K562 (cell line): Measurements from ENCODE around the gene PPY. TPM values are rescaled to one million over a fixed set of nuclear protein-coding genes. Genes with fewer than 3 reads are reported as not detected.
A peak's percentile ranks its signal among the peaks of the same experiment; 100 is the strongest.

ENCODE experiments used
- ATAC-seq: fragments of 200-7000 bp; cut with Tn5 transposase; 3 replicates; pipeline ENCODE4 v1.9.1; 2020; ENCODE audit warnings: moderate library complexity
- BruUV-seq: library from RNA; stranded (reverse); fragments of 400-500 nt; replicated peaks from 2 replicates; lab custom pipeline; 2021; lab: Mats Ljungman, UMichigan
- CTCF ChIA-PET: fragments of 300-600 bp; formaldehyde crosslinking; extraction: SDS; loops from one replicate; lab custom pipeline; 2021; ENCODE audit warnings: low intra/inter-chr PET ratio; lab: Yijun Ruan, JAX
- POLR2A ChIA-PET: fragments of 300-600, 350-650 bp; sonication (Branson Sonifier 250); formaldehyde crosslinking; extraction: SDS; loops from one replicate; lab custom pipeline; 2021; ENCODE audit warnings: antibody characterized with exemption, inconsistent platforms; lab: Yijun Ruan, JAX
- DNase-seq, 4 experiments: peaks; one replicate each; pipeline versions ENCODE4 v3.0.0 to v3.0.0-alpha.2; 2011 to 2018; ENCODE audit warnings: low spot score in 3 of 4, mixed read lengths in 3 of 4; ENCODE audit errors: extremely low read depth in 1 of 4
- FAIRE-seq: peaks from 2 replicates; lab custom pipeline; 2011; peaks lifted over from hg19 to GRCh38; lab: Jason Lieb, UNC
- H2AFZ ChIP-seq: 2 replicates; pipeline ENCODE4 v1.6.0; 2011; ENCODE audit warnings: low read depth, low read length, control low read depth, inconsistent platforms
- H3K27ac ChIP-seq: fragments of 200-600 bp; 3 replicates; pipeline ENCODE4 v1.8.0; 2011; ENCODE audit warnings: low read depth, mild to moderate bottlenecking, control low read depth, inconsistent platforms, low read length, moderate library complexity, mixed read lengths; ENCODE audit errors: extremely low read depth
- H3K27me3 ChIP-seq, 2 experiments: fragments of 300-600 bp in 1 of 2; 2 replicates in 1 of 2; 3 replicates in 1 of 2; pipeline versions ENCODE4 v1.6.0 to v1.8.0; 2011; ENCODE audit warnings: inconsistent platforms in 2 of 2, low read length in 2 of 2, mild to moderate bottlenecking in 1 of 2, mixed read lengths in 1 of 2, moderate library complexity in 1 of 2; ENCODE audit not compliant: control insufficient read depth in 2 of 2, insufficient read depth in 2 of 2
- H3K36me3 ChIP-seq: fragments of 300-600 bp; 3 replicates; pipeline ENCODE4 v1.8.0; 2011; ENCODE audit warnings: mild to moderate bottlenecking, low read length, inconsistent platforms; ENCODE audit not compliant: control insufficient read depth, insufficient read depth
- H3K4me1 ChIP-seq, 2 experiments: fragments of 200-600 bp in 1 of 2; replicated peaks in 1 of 2; 2 replicates in 1 of 2; 3 replicates in 1 of 2; pipeline versions ENCODE4 v1.5.1 to v1.8.0; 2011; ENCODE audit warnings: inconsistent platforms in 2 of 2, low read length in 2 of 2, mild to moderate bottlenecking in 1 of 2, mixed read lengths in 1 of 2, moderate library complexity in 1 of 2; ENCODE audit not compliant: control insufficient read depth in 2 of 2, insufficient read depth in 2 of 2
- H3K4me2 ChIP-seq: 2 replicates; pipeline ENCODE4 v1.6.1; 2011; ENCODE audit warnings: low read length, control low read depth, inconsistent platforms, mixed read lengths; ENCODE audit not compliant: insufficient read depth
- H3K4me3 ChIP-seq: fragments of 200-600 bp; sonication (generic), shearing (Covaris generic); 2 replicates; pipeline ENCODE4 v1.5.1; 2016; ENCODE audit warnings: control low read depth, inconsistent platforms
- H3K79me2 ChIP-seq: fragments of 200-600 bp; 3 replicates; pipeline ENCODE4 v1.8.0; 2011; ENCODE audit warnings: low read length, inconsistent platforms; ENCODE audit not compliant: control insufficient read depth, insufficient read depth
- H3K9ac ChIP-seq, 2 experiments: 2 replicates each; pipeline versions ENCODE4 v1.6.0 to v1.6.1; 2011; ENCODE audit warnings: low read depth in 2 of 2, low read length in 2 of 2, control low read depth in 1 of 2, inconsistent platforms in 1 of 2, mild to moderate bottlenecking in 1 of 2, mixed read lengths in 1 of 2; ENCODE audit not compliant: insufficient read depth in 1 of 2
- H3K9me1 ChIP-seq: one replicate; pipeline ENCODE4 v1.6.0; 2011; ENCODE audit warnings: inconsistent platforms, mild to moderate bottlenecking, low read length, moderate library complexity; ENCODE audit not compliant: control insufficient read depth, insufficient read depth
- H3K9me3 ChIP-seq: replicated peaks from 2 replicates; pipeline ENCODE4 v1.5.1; 2011; ENCODE audit warnings: low read depth, low read length, inconsistent platforms; ENCODE audit not compliant: control insufficient read depth, insufficient read depth
- H4K20me1 ChIP-seq: replicated peaks from 2 replicates; pipeline ENCODE4 v1.6.1; 2011; ENCODE audit warnings: low read length, inconsistent platforms, mixed read lengths; ENCODE audit not compliant: control insufficient read depth, insufficient read depth
- ATF7 ChIP-seq: fragments of 450-650 bp; IDR thresholded peaks from 2 replicates; pipeline ENCODE4 v1.7.1; 2014; ENCODE audit warnings: mild to moderate bottlenecking, moderate library complexity
- CHD2 ChIP-seq: IDR thresholded peaks from 2 replicates; pipeline ENCODE4 v1.6.1; 2011; ENCODE audit warnings: low read depth, low read length
- CREM ChIP-seq: IDR thresholded peaks from 2 replicates; pipeline ENCODE4 v1.6.1; 2014; ENCODE audit warnings: antibody characterized with exemption, low read depth
- CXXC5 ChIP-seq: fragments of 250-450 bp; sonication (Bioruptor Pico); IDR thresholded peaks from 2 replicates; pipeline ENCODE4 v1.8.0; 2022; ENCODE audit warnings: inconsistent platforms, mild to moderate bottlenecking, moderate library complexity
- FOS ChIP-seq: IDR thresholded peaks from 3 replicates; pipeline ENCODE4 v1.6.1; 2011; ENCODE audit not compliant: insufficient read length; ENCODE audit errors: extremely low read depth
- GABPB1 ChIP-seq: sonication (generic); formaldehyde crosslinking; IDR thresholded peaks from 2 replicates; pipeline ENCODE4 v1.8.0; 2022; ENCODE audit warnings: mild to moderate bottlenecking, missing genetic modification reagents
- GATA2 ChIP-seq: sonication (generic); formaldehyde crosslinking; IDR thresholded peaks from 2 replicates; pipeline ENCODE4 v1.4.0; 2020; ENCODE audit warnings: mild to moderate bottlenecking, missing genetic modification reagents
- GATAD2B ChIP-seq: fragments of 450-650 bp; IDR thresholded peaks from 2 replicates; pipeline ENCODE4 v1.6.1; 2017; ENCODE audit warnings: mild to moderate bottlenecking, borderline replicate concordance
- MCM2 ChIP-seq: fragments of 450-650 bp; IDR thresholded peaks from 2 replicates; pipeline ENCODE4 v1.6.1; 2017; ENCODE audit warnings: low read depth, mild to moderate bottlenecking
- NFATC3 ChIP-seq: fragments of 450-650 bp; IDR thresholded peaks from 2 replicates; pipeline ENCODE4 v1.6.1; 2017; ENCODE audit warnings: mild to moderate bottlenecking
- NR4A1 ChIP-seq, 2 experiments: fragments of 250-450 bp in 1 of 2; fragments of 450-650 bp in 1 of 2; sonication (Bioruptor Pico) in 1 of 2; IDR thresholded peaks; 2 replicates each; pipeline versions ENCODE4 v1.4.0 to v1.6.1; 2016 to 2020; ENCODE audit warnings: mild to moderate bottlenecking in 2 of 2, missing compliant biosample characterization in 1 of 2, missing genetic modification characterization in 1 of 2, moderate library complexity in 1 of 2
- NRF1 ChIP-seq, 2 experiments: fragments of 450-650 bp; IDR thresholded peaks in 1 of 2; conservative IDR thresholded peaks in 1 of 2; 2 replicates each; pipeline ENCODE4 v1.6.1; 2014; ENCODE audit warnings: mild to moderate bottlenecking in 2 of 2
- NUFIP1 ChIP-seq: fragments of 450-650 bp; IDR thresholded peaks from 2 replicates; pipeline ENCODE4 v1.6.1; 2018; ENCODE audit not compliant: partially characterized antibody
- RAD21 ChIP-seq, 2 experiments: fragments of 250-450 bp in 1 of 2; fragments of 450-650 bp in 1 of 2; sonication (Bioruptor Pico) in 1 of 2; formaldehyde crosslinking in 1 of 2; IDR thresholded peaks in 1 of 2; conservative IDR thresholded peaks in 1 of 2; 2 replicates each; pipeline versions ENCODE4 v1.4.0 to v1.8.0; 2020 to 2022; ENCODE audit warnings: mild to moderate bottlenecking in 2 of 2, moderate library complexity in 1 of 2
- SMARCE1 ChIP-seq: fragments of 450-650 bp; IDR thresholded peaks from 2 replicates; pipeline ENCODE4 v1.7.1; 2016; ENCODE audit warnings: mild to moderate bottlenecking
- SREBF1 ChIP-seq: fragments of 150-350 bp; IDR thresholded peaks from 2 replicates; pipeline ENCODE4 v1.6.1; 2014; ENCODE audit warnings: antibody characterized with exemption, low read depth, low read length, borderline replicate concordance
- TRIM24 ChIP-seq, 2 experiments: fragments of 450-650 bp; IDR thresholded peaks; 2 replicates each; pipeline ENCODE4 v1.6.1; 2016
- ZNF12 ChIP-seq: sonication (generic); formaldehyde crosslinking; IDR thresholded peaks from 2 replicates; pipeline ENCODE4 v1.4.0; 2020; ENCODE audit warnings: mild to moderate bottlenecking, missing genetic modification reagents
- ZNF121 ChIP-seq: sonication (generic); formaldehyde crosslinking; conservative IDR thresholded peaks from 2 replicates; pipeline ENCODE4 v1.8.0; 2022; ENCODE audit warnings: missing genetic modification reagents
- ZNF175 ChIP-seq: fragments of 200-800 bp; sonication (Bioruptor generic); IDR thresholded peaks from 2 replicates; pipeline ENCODE4 v1.6.1; 2016; ENCODE audit warnings: low read depth, mild to moderate bottlenecking, missing genetic modification characterization, missing compliant biosample characterization
- WGBS: fragments of 100-300 bp; shearing (Covaris generic); methylation state at CpG from one replicate; pipeline ENCODE4 v1.1.6; 2016; ENCODE audit warnings: low coverage, mixed read lengths; ENCODE audit not compliant: insufficient coverage; ENCODE audit errors: missing lambda C conversion rate; 5-methylcytosine and 5-hydroxymethylcytosine counted together
- in situ Hi-C: fragments of 300-500 bp; cut with MboI; formaldehyde crosslinking; loops from 4 replicates; pipeline ENCODE4 v1.15.0; 2018; ENCODE audit warnings: inconsistent platforms, mixed read lengths
- intact Hi-C: fragments of 100-400 bp; cut with micrococcal nuclease; formaldehyde crosslinking; loops from 2 replicates; pipeline ENCODE4 v1.14.2; 2022
- polyA plus RNA-seq, 8 experiments: library from polyadenylated mRNA; depleted of rRNA in 4 of 8; stranded (reverse) in 5 of 8; unstranded in 3 of 8; fragments of >200 nt; fragmentation: Nextera tagmentation in 2 of 8; fragmentation: Illumina TruSeq in 1 of 8; extraction: Ambion mirVana in 2 of 8; extraction: Trizol in 1 of 8; gene quantifications; 2 replicates each; pipeline versions ENCODE4 v1.2.1 to v1.2.3, GENCODE V29; 2011 to 2014; ENCODE audit warnings: inconsistent platforms in 1 of 8, missing spikeins in 1 of 8
- total RNA-seq, 7 experiments: library from RNA; depleted of rRNA in 6 of 7; stranded (reverse); fragments of >200 nt in 6 of 7; fragmentation: Illumina TruSeq in 2 of 7; extraction: Trizol in 2 of 7; gene quantifications; 2 replicates each; pipeline versions ENCODE4 v1.2.1 to v1.2.3, GENCODE V29; 2011 to 2021; ENCODE audit warnings: low replicate concordance in 1 of 7
- TF ChIP-seq, protein P1 (sequence below): fragments of 250-450 bp; sonication (Bioruptor Pico); IDR thresholded peaks from 2 replicates; pipeline ENCODE4 v1.4.0; 2020
- TF ChIP-seq, protein P2 (sequence below): fragments of 250-450 bp; sonication (Bioruptor Pico); IDR thresholded peaks from 2 replicates; pipeline ENCODE4 v1.5.0; 2021

PPY gene
- total and polyA plus RNA-seq, 9 of the 15 experiments (the other 6 are each of a cell fraction or from before 2014, with no cell fraction given): not detected

DNA sequence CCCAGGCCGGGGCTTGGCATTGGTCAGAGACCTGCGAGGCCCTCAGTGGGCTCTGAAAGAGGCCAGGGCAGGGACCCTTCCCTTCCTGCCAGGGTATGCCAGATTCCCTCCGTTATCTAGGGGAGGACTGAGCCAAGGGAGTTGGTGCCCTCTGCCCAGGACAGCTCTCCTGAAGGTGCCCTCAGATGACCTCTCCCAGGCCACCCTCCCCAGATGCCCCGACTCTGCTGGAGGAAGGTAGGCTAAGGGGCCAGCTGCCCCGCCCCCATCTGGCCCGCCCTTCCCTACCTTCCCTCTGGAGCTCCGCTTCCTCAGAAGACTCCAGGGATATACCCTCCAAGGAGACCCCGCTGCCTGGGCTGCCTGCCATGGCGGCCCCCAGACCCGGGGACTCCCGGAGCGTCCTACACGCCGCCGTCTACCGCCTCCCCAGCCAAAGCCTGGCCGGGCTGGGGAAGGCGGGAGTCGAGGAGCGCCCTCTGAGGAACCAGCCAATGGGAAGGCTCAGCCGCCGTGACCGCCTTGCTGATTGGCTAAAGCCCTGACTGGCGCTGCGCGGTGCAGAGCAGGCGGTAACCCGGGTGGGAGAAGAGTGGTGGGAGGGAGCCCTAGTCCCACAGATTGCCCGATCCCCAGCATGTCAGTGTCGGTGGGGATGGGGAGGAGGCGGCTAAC lies 42.0 kb downstream of the PPY start:
- peak; percentile 86 to 100 (median 100) for DNase-seq
- Histone ChIP-seq H4K20me1 (0 out of 2 replicates have a peak, but pooled peaks cover 3% of the 10 kb centered on the region), H3K27ac (no peak overlapping the region), H3K9me3 (no peaks in the 10 kb centered on the region), H3K4me1 (peaks cover 4 to 12% of the 10 kb centered on the region in 2 experiments; a peak in 3 of 5 replicates), H3K4me3 (peak overlapping the region; percentile 28), H3K4me2 (peak overlapping the region; percentile 68), H3K9ac (peak overlapping the region in 1 of 2 experiments; percentile 46; a peak in 2 of 4 replicates), H2AFZ (peak overlapping the region; percentile 65), H3K36me3 (no peaks in the 10 kb centered on the region), H3K27me3 (peaks cover 0 to 36% of the 10 kb centered on the region in 2 experiments; a peak in 3 of 5 replicates), H3K79me2 (no peaks in the 10 kb centered on the region), H3K9me1 (peaks cover 4% of the 10 kb centered on the region)
- peak; percentile 100 for ATAC-seq
- no TSS peak for BruUV-seq
- FAIRE-seq: peak; percentile 82
- 1% methylated on average over 27 of the region's 31 CpGs for WGBS
- intact Hi-C loops: no loop called here
- in situ Hi-C loops: no loop called here
- CTCF ChIA-PET: no interaction called here
- POLR2A ChIA-PET: interaction anchor here (0.7 to 1.1 kb wide), 2 partner anchors 22 to 340 kb away, joined by 3 to 4 read pairs; no protein-coding TSS in a partner anchor
- TF ChIP-seq SMARCE1 (no peak), NFATC3 (no peak), NR4A1 (CRISPR knock-in tag; IDR thresholded peaks at IDR 0.05) (no peak), NR4A1 (tag; IDR thresholded peaks at IDR 0.05) (no peak), RAD21 (CRISPR knock-in tag; conservative IDR thresholded peaks at IDR 0.05 in 1 of 2, IDR thresholded peaks at IDR 0.05 in 1 of 2) (no peak), GATAD2B (no peak), ZNF121 (CRISPR knock-in tag) (no peak), TRIM24 (IDR thresholded peaks at IDR 0.05) (no peak), NUFIP1 (no peak), NRF1 (conservative IDR thresholded peaks at IDR 0.05 in 1 of 2, IDR thresholded peaks at IDR 0.05 in 1 of 2) (peak; percentile 33 to 53; a peak in 3 of 4 replicates), CXXC5 (CRISPR knock-in tag) (peak; percentile 53), ATF7 (no peak), ZNF12 (CRISPR knock-in tag) (0 out of 2 replicates have a peak, but pooled peaks have one; percentile 35), CHD2 (peak; percentile 70), MCM2 (no peak), CREM (no peak), SREBF1 (no peak), GATA2 (CRISPR knock-in tag) (no peak), ZNF175 (no peak), GABPB1 (CRISPR knock-in tag) (no peak), FOS (peak; percentile 92)
- TF ChIP-seq, protein P1, sequence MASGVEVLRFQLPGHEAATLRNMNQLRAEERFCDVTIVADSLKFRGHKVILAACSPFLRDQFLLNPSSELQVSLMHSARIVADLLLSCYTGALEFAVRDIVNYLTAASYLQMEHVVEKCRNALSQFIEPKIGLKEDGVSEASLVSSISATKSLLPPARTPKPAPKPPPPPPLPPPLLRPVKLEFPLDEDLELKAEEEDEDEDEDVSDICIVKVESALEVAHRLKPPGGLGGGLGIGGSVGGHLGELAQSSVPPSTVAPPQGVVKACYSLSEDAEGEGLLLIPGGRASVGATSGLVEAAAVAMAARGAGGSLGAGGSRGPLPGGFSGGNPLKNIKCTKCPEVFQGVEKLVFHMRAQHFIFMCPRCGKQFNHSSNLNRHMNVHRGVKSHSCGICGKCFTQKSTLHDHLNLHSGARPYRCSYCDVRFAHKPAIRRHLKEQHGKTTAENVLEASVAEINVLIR (CRISPR knock-in tag): no peak
- TF ChIP-seq, protein P2, sequence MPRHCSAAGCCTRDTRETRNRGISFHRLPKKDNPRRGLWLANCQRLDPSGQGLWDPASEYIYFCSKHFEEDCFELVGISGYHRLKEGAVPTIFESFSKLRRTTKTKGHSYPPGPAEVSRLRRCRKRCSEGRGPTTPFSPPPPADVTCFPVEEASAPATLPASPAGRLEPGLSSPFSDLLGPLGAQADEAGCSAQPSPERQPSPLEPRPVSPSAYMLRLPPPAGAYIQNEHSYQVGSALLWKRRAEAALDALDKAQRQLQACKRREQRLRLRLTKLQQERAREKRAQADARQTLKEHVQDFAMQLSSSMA (CRISPR knock-in tag): no peak
